GM12892 (cell line): Measurements from ENCODE around the gene EIF4A2.

Experiments
- POLR2A ChIP-seq: IDR thresholded peaks from 2 replicates; pipeline ENCODE4 v1.6.1; 2011; ENCODE audit warnings: low read depth, low read length, control low read depth
- POLR2AphosphoS5 ChIP-seq: IDR thresholded peaks from 2 replicates; pipeline ENCODE4 v1.6.1; 2011; ENCODE audit warnings: low read depth, low read length, control low read depth
- TAF1 ChIP-seq: IDR thresholded peaks from 2 replicates; pipeline ENCODE4 v1.6.1; 2011; ENCODE audit warnings: low read depth, mild to moderate bottlenecking, control low read depth, low read length, borderline replicate concordance

DNA sequence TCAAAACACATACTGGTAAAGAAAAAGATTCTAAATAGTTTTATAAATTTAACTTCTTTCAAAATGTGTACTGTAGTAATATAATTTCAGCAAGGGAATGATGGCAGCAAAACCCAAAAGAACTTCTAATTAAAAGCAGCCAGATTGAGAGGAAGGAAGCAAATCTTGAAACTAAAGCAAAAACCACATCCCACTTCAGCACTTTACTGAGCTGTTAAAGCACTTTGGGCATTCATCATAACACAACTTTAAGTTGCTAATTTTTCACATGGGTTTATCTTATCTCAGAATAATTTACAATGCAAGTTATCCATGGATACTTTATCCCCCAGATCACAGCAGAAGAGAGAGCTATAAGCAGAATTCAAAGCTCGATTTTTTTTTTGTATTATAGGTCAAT lies 16.9 kb downstream of the EIF4A2 start:
- no peak for TF ChIP-seq POLR2AphosphoS5
- no peak for TF ChIP-seq TAF1
- TF ChIP-seq POLR2A = no peak
